GM19455 (cell line): ENCODE measurements around the gene FRK.

Experiments
- ATAC-seq: cut with Tn5 transposase; IDR thresholded peaks from one replicate; pipeline ENCODE4 v1.9.1; 2021; ENCODE audit not compliant: unreplicated experiment

Gene FRK

GRCh38 chr6:116036075-116036773 is 24.5 kb downstream of the FRK start:
- ATAC-seq, result no peak

GRCh38 chr6:116035616-116036015 is 25.1 kb downstream of the FRK start:
- no peak for ATAC-seq

- ATAC-seq, result no peak
Measured at GRCh38 chr6:116034327-116034726, 26.4 kb downstream of the FRK start.

DNA sequence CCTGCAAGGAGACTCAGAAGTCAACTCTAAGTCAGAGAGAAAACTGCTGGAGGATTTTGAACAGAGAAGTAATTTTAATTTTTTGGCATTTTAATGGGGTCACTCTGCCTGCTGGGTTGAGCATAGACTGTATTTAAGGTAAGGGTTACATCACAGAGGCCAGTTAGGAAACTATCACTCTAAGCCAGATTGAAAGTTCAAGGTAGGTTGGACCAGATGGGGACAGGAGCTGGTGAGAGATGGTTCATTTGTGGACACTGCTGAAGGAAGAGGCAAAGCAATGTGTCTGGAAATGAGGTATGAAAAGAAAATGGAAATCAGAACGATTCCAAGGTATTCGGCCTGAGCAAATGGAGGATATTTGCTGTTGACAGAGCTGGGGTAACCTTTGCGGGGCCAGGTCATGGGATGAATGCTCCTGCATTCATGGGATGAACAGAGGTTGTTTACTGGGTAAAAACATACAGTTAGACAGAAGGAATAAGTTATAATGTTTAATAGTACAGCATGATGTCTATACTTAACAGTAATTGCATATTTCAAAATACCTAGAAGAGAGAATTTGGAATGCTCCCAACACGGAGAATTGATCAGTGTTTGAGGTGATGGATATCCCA is 26.9 kb downstream of the FRK start:
- no peak for ATAC-seq

GRCh38 chr6:116030770-116031169 is 29.9 kb downstream of the FRK start:
- no peak for ATAC-seq

- ATAC-seq, result no peak
Measured at GRCh38 chr6:116029535-116029934, 31.2 kb downstream of the FRK start.

DNA sequence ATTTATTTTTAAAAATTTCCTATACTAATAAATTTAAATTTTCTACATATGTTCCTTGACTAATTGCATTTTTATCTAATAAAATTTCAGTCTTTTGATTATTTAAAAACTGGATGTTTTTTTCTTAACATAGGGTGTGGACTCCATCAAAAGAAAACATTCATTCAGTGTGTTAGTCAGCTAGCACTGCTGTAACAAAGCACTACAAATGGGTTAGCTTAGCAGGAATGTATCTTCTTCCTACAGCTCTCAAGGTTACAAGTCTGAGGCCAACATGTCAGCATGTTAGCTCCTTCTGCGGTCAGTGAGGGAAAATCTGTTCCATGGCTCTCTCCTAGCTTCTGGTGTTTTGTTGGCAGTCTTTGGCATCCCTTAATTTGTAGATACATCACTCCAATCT is 32.5 kb downstream of the FRK start:
- no peak for ATAC-seq

- ATAC-seq, result no peak
Measured at GRCh38 chr6:116027801-116028200, 32.9 kb downstream of the FRK start.

GRCh38 chr6:116025405-116025804 is 35.3 kb downstream of the FRK start:
- no peak for ATAC-seq

DNA sequence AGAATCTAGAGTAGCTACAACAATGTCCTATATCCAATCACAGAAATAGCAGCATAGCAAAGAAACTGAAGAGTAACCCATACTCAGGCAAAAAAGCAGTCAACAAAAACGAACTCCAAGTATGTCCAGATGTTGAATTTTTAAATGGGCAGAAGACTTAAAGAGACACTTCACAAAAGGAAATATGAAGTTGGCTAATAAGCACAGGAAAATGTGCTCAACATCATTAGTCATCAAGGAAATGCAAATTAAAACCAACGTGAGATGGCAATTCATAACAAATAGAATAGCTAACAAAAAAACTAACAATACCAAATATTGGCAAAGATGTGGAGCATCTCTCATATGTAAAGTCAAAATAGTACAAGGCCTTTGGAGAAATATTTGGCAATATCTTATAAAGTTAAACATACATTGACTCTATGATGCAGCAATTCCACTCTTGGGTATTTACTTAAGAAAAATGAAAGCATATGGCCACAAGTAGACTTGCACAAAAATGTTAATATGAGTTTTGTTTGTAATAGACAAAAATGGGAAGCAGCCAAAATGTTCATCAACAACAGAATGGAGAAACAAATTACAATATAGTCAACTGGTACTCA is 37.7 kb downstream of the FRK start:
- no peak for ATAC-seq

DNA sequence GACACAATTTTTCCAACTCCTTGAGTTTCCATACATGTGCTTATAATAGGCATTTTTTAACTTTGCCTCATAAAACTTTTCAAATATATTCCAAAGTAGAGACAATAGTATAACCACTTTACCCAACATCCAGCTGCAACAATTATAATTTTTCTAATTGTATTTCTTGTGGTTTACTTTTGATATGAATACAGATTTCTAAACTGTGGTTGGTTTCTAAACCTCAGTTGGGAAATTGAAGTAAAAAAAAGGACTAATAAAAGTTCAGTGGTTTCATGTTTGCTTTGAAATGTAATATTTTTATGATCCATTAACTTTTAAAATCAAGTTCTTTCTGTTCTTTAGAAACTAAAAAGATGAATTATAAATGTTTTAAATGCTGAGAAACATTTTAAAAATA is 40.0 kb downstream of the FRK start:
- no peak for ATAC-seq

- ATAC-seq, result peak; percentile 67
Measured at GRCh38 chr6:116019428-116019827, 41.3 kb downstream of the FRK start.

GRCh38 chr6:116018976-116019375 is 41.7 kb downstream of the FRK start:
- ATAC-seq, result peak; percentile 3

DNA sequence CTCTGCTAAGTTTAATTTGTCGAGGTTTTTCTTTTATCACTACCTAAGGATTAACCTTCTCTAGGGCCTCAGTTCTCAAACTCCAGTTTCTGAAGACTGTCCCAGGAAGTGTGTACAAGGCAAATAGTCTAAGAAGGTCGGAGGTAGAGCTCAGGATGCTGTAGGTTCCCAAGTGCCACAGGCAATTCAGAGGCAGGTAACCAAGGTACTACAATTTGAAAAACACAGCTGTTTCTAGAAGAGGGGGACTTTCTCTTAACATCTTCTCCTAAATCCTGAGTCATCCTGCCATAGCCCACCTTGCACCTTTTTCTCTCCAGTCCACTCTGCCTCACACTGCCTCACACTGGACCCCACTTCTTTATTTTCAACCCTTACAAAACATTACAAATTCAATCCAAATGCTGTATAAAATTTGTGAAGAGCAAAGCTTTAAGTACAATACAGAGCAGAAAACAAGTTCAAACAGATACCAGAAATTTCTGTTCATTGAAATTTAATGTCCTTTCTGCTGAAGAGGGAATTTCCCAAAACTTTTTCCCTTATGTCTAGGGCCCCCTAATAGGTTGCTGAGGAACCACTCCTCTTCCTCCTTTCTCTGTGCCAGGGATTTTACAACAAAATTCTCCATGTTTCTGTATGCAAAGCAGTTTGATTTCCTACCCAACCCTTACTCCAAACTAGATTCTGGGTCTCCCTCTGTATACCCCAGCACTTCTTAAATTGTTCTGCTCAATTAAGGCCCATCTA is 43.0 kb downstream of the FRK start:
- no peak for ATAC-seq

DNA sequence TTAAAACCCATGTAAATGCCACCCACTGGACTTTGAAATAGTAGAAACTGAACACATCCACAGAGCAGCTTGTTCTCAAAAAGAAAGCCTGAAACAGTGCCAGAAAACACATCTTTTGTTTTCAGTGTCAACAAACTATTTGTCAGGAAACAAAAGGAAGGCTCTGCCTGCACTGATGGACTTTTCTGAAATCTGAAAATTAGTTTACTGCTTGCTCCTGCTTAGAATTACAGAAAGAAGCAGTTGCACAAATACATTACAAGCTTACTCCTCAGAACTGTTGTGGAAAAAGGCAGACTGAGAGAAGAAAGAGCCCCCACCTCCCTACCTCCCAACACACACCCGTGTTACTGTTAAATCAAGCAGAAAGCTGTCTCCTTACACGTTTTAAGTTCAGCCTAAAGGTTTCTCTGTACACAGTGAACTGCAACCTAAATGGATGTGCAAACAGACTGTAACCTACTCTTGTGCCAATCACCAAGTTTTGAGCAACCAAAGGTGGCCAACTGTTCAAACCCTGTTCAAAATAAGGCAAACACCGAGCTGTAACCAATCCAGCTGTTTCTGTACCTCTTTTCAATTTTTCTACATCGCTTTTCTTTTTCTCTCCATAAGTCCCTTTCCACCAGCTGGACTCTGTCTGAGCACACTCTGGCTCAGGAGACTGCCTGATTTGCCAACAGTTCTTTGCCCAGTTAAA is 43.7 kb downstream of the FRK start:
- ATAC-seq, result peak; percentile 24

DNA sequence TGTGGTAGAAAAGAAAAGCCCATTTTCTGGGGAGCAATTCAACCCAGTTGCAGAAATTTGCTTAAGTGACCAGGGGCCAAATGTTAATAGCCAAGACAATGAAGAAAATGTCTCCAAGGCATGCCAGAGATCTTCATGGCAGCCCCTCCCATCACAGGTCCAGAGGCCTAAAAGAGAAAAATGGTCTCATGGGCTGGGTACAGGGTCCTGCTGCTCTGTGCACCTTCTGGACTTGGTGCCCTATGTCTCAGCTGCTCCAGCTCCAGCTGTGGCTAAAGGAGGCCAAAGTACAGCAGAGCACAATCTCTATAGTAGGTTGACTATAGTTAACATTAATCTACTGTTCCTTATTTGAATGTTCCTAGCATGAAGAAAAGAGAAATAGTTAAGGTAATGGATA is 44.7 kb downstream of the FRK start:
- no peak for ATAC-seq

GRCh38 chr6:116015561-116015960 is 45.1 kb downstream of the FRK start:
- ATAC-seq, result no peak

DNA sequence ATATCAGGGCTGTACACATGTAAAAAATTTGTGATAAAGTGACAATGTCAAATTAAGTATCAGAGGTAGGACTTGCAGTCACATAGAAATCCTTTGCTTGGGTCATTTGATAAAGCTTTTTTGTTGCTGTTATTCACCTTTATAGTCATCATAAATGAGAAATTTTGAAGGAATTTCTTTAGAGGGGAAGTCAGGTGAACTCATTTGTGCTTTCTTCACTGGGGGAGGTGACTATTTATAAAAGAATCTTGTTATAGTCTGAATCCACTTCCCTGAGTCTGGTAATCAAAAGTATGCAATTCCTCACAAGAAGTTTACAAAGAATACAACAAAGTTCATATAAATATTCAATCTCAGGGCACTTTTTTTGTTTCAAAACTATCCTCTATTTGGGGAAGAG is 47.7 kb downstream of the FRK start:
- ATAC-seq, result no peak

GRCh38 chr6:116012471-116012949 is 48.2 kb downstream of the FRK start:
- no peak for ATAC-seq

DNA sequence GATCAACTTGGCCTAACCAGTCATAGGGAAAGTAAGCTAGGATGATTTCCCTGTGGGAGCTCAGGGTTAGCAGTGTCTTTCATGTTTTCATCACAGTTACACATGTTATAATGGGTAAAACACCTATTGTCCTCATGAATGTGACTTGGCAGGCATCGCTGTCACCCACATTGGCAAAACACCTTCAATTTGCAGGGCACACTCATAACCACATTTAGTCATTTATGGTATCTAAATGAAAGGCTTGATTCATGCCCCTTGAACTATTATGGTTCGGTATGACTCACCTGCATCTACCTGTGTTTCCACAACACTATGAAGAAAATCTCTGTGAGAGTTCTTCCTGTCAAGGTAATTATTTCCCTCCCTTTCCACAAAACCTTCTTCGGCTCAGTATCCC is 49.2 kb downstream of the FRK start:
- ATAC-seq, result peak; percentile 54

- ATAC-seq, result peak; percentile 48
Measured at GRCh38 chr6:116010790-116011401, 49.8 kb downstream of the FRK start.
